HG02623 (cell line): ENCODE measurements around the gene CPS1.

Source experiments
- ATAC-seq: cut with Tn5 transposase; IDR thresholded peaks from one replicate; pipeline ENCODE4 v1.9.1; 2021; ENCODE audit warnings: moderate library complexity; ENCODE audit not compliant: unreplicated experiment

CPS1 gene

DNA sequence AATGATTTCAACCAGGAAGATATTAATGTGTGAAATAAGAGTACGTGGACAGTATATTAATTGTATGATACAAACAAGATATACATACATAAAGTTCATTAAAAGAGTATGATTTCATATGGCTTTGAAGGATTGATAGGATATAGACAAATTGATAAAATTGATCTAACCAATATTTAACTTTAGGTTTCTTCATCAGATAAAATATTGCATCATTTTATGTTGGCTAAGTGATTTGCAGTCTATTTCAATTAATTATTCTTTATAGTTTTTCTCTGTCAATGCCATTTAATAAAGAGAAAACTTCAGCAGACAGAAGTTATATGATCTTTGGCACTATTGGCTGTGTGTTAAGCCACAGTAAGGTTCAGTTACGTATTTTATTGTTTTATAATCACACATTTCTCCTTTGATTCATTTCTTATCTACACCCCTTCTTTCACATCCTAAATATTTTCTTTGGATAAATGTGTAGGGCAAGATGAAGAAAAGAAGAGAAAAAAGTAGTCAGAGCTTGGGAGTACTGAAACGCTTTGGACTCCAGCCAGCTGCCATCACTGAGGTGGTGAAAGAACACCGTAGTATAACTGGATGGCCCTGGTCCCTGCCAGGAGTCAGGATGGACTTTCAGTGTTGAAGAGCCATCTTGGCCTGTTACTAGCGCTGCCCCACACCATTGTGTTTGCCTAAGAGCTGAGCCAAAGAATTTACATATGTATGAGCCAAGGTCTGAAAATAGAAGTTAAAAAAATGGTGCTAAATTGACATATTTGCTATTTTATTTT lies 9.8 kb upstream of the CPS1 start:
- ATAC-seq: no peak

GRCh38 chr2:210548031-210548430 lies 8.4 kb upstream of the CPS1 start:
- ATAC-seq: no peak

GRCh38 chr2:210548878-210549384 lies 7.5 kb upstream of the CPS1 start:
- ATAC-seq: no peak

GRCh38 chr2:210551001-210551400 lies 5.4 kb upstream of the CPS1 start:
- no peak for ATAC-seq

- no peak for ATAC-seq
These were observed 3.0 kb upstream of the CPS1 start for GRCh38 chr2:210553373-210553772.

DNA sequence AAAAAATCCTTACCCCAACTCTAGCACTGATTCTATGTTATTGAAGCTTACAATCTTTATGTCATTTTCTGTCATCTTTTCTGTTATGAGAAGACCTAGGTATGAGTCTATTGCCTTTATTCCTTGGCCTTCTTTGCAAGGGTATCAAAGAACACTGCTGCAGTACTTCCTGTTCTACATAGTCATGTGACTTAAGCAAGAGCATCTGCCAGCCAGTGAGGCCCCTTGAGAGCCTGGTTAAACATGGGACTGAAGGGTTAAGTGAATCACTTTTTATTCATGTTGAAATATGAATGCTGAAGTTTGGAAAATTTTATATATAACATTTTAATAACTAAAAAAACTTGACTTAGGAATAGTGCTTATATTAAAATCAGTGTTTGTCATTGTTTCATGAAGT lies 844 bp upstream of the CPS1 start:
- ATAC-seq: no peak

- ATAC-seq: no peak
These were observed 1.3 kb downstream of the CPS1 start for GRCh38 chr2:210557721-210558120.

GRCh38 chr2:210558708-210559107 lies 2.3 kb downstream of the CPS1 start:
- no peak for ATAC-seq

DNA sequence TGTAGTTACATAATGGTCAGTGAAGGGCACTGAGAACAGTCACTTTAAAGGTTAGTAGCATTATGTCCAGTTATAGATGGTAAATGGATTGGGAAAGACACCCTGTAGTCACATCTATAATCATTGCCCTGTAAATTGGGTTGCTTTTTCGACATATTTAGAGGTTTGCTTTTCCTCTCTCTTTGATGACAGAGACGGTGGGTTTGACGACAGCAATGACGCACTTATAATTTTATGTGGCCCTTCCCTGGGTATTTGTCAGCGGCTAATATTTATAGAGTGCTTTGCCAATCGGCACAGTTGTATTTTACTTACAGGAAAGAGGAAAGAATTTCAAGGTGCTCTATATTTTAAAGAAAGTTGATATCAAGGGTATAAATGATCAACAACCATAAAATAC lies 2.8 kb downstream of the CPS1 start:
- no peak for ATAC-seq

- ATAC-seq: no peak
These were observed 5.1 kb downstream of the CPS1 start for GRCh38 chr2:210561475-210561874.

GRCh38 chr2:210562091-210562490 lies 5.7 kb downstream of the CPS1 start:
- no peak for ATAC-seq

DNA sequence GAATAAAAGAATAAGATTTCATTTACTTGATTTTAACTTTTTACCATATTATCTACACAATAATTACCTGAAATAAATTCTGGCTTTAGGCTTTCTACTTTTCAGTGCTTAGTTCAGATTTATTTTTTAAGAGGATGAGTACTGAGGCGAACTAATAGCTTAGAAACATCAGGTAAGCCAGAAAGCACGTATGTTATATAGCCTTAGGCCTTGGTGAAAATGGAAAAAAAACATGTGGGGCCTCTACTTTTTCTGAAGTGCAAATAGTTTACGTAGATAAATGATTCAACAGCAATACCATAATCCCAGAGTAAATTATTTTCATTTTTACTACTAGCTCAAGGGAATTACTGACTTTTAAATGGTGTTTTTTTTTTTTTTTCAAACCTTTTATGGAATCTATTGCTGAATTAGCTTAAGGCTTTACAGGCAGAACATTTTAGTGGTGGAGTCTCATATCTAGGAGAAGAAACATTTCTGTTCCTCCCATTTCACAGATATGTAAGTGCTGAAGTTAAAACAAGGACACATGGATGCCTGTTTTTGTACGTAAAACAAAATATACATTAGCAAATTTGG lies 6.2 kb downstream of the CPS1 start:
- ATAC-seq: no peak

GRCh38 chr2:210567279-210567678 lies 10.9 kb downstream of the CPS1 start:
- no peak for ATAC-seq

GRCh38 chr2:210568108-210568507 lies 11.7 kb downstream of the CPS1 start:
- ATAC-seq: no peak

DNA sequence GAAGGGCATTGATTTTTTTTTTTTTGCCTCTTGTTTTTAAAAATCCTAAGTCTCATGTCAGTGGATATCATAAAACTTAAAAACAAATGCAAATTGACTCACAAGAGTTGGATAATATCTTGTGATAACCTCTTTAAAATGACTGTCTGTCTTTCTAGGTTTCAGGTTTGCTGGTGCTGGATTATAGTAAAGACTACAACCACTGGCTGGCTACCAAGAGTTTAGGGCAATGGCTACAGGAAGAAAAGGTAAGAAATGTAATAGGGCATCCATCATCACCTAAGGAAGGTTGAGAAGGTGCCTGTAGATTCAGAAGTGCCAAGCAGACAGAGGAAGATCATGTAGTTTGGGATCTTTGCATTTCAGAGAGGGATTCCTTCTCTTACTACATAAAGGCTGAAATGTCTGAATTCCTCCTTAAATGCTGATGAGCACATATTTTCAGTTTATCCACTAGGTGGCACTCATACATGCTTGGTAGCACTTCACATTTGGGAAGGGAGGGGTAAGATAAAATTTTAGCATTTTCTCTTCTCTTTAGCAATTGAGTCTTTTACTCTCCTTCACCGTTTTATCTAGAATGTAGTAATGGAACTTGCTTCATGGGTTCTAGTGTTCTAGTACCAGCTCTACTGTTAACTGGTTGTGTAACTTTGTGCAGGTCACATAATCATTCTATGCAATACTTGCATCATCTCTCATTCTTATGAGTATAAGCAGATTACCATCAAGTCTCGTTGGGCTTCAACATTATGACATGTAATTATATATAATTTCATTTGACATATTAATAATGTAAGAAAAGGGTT lies 21.1 kb downstream of the CPS1 start:
- ATAC-seq: peak; percentile 89

DNA sequence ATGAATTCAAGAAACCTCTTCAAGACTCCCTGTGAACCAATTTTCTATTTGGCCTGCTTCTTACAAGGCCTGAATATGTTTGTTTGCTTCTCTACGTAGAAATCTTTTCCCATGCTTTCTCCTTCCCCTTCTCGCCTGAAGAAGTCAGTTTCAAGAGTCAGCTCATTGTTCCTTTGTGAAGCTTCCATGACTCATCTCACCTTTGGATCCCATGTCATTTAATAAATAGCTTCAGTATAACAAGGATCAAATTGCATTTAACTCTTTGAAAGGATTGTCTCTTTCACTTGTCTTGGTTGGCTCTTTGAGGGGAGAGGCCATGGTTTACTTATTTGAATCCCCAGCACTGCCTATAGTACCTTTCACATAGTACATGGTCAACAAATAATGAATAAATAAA lies 28.4 kb downstream of the CPS1 start:
- ATAC-seq: no peak

DNA sequence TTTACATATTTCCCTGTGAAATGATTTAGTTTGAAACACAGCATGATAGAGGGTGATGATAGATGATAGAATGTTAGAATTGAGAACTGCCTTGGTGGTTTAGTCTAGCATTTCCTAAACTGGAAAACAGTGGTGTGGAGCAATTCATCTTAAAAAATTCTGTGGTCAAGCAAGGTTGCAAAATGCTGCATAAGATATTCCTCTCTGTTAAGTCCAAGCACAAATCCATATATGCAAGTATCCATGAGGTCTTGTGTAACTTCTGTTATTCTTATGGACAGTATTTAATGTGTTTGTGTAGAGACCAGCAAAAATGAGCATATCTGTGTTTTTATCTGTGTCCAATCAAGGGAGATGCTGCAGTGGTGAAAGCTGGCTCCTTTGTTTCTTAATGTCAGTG lies 30.0 kb downstream of the CPS1 start:
- ATAC-seq: no peak

- no peak for ATAC-seq
These were observed 35.3 kb downstream of the CPS1 start for GRCh38 chr2:210591663-210592062.

GRCh38 chr2:210592726-210593125 lies 36.3 kb downstream of the CPS1 start:
- ATAC-seq: no peak

DNA sequence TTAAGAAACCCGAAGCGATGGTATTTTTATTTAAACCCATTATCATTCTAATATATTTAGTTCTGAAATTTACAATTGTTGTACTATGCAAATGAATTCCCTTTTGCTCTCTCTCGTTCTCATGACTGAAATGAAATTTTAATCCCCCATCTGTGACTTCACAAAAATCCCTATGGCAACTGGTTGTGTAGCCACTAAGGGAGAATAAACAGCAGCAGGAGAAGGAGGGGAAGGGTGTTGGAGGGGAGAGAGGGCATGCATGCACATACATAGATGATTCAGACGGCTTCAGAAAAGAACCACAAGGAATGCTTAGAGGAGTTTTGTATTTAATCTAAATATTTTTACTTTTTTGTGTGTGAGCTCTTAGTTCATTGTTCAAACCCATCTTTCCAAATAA lies 36.8 kb downstream of the CPS1 start:
- no peak for ATAC-seq

DNA sequence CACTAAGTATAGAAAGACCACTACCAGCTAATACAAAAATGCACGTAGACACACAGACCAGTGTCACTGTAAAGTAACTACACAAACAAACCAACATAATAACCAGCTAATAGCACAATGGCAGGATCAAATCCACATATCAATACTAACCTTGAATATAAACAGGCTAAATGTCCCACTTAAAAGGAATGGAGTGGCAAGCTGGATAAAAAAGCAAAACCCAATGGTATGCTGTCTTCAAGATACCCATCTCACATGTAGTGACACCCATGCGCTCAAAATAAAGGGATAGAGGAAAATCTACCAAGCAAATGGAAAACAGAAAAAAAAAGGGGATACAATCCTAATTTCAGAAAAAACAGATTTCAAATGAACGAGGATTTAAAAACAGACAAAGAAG lies 41.8 kb downstream of the CPS1 start:
- ATAC-seq: no peak

- ATAC-seq: no peak
These were observed 43.1 kb downstream of the CPS1 start for GRCh38 chr2:210599476-210599875.
